ENCODE measurements around the gene MTHFR.
"Not testable (repeated sequence)": the region's sequence is repeated elsewhere in the genome, so short reads cannot be mapped to it uniquely, and the experiment has no call there.

MTHFR gene

DNA sequence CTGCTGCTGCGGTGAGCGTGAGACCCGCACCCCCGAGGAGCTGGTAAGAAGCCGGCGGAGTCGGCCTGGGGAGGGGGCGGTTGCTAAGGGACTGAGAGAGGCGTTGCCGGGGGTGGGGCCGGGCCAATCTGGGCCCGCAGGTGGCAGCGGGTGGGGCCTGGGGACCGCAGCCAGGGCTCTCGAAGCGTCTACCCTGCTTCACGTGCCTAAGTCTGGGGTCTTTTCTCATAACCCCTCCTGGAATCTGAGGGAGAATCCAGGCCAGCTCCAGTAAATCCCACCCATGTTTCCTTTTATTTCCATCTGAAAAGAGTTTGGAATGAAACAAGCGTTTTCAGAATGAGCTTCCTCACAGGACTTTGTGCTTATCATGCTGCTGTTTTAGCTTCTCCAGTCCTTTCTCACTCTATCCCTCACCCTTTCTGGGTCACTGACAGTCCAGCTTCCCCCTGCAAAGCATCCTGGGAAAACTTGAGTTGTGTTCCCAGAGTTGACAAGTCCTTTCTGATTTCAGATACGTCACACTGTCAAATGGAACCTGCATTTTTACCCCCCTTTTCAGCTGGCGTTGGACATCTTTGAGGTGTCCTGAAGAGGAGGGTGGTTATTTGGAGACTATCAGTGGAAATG lies 658 bp upstream of the MTHFR start:
- Mint-ChIP-seq H3K36me3 (ENCODE audit: low read depth) (peaks cover 21% of the 10 kb centered on the region), H3K27ac (peak overlapping the region; percentile 96), H3K9me3 (no peaks in the 10 kb centered on the region), H3K4me1 (ENCODE audit: low read depth) (peaks cover 67% of the 10 kb centered on the region), H3K4me3 (peak overlapping the region; percentile 97), H3K27me3 (no peaks in the 10 kb centered on the region)

- Mint-ChIP-seq H3K27me3 (no peaks in the 10 kb centered on the region), H3K36me3 (ENCODE audit: low read depth) (peaks cover 27% of the 10 kb centered on the region), H3K9me3 (no peaks in the 10 kb centered on the region), H3K4me3 (peak overlapping the region; percentile 97), H3K27ac (peak overlapping the region; percentile 47), H3K4me1 (ENCODE audit: low read depth) (peaks cover 67% of the 10 kb centered on the region)
These were observed 920 bp downstream of the MTHFR start for GRCh38 chr1:11804666-11805421.

GRCh38 chr1:11803924-11804665 lies 1.7 kb downstream of the MTHFR start:
- Mint-ChIP-seq H3K4me1 (ENCODE audit: low read depth) (peaks cover 64% of the 10 kb centered on the region), H3K27ac (peak overlapping the region; percentile 47), H3K4me3 (peak overlapping the region; percentile 97), H3K36me3 (ENCODE audit: low read depth) (peaks cover 23% of the 10 kb centered on the region)
- H3K27me3 Mint-ChIP-seq, H3K9me3 Mint-ChIP-seq: not testable (repeated sequence)

GRCh38 chr1:11802973-11803885 lies 2.5 kb downstream of the MTHFR start:
- H3K4me1 Mint-ChIP-seq (ENCODE audit: low read depth), result peaks cover 58% of the 10 kb centered on the region
- peak overlapping the region; percentile 58 for H3K27ac Mint-ChIP-seq
- H3K4me3 Mint-ChIP-seq, result peak overlapping the region; percentile 79
- H3K9me3 Mint-ChIP-seq, result no peaks in the 10 kb centered on the region
- H3K27me3 Mint-ChIP-seq, result no peaks in the 10 kb centered on the region
- H3K36me3 Mint-ChIP-seq (ENCODE audit: low read depth), result peaks cover 14% of the 10 kb centered on the region

GRCh38 chr1:11802616-11802972 lies 3.2 kb downstream of the MTHFR start:
- Mint-ChIP-seq H3K4me1 (ENCODE audit: low read depth) (peaks cover 52% of the 10 kb centered on the region), H3K4me3 (peak overlapping the region; percentile 79), H3K27ac (peak overlapping the region; percentile 58), H3K9me3 (no peaks in the 10 kb centered on the region), H3K36me3 (ENCODE audit: low read depth) (peaks cover 9% of the 10 kb centered on the region), H3K27me3 (no peaks in the 10 kb centered on the region)

DNA sequence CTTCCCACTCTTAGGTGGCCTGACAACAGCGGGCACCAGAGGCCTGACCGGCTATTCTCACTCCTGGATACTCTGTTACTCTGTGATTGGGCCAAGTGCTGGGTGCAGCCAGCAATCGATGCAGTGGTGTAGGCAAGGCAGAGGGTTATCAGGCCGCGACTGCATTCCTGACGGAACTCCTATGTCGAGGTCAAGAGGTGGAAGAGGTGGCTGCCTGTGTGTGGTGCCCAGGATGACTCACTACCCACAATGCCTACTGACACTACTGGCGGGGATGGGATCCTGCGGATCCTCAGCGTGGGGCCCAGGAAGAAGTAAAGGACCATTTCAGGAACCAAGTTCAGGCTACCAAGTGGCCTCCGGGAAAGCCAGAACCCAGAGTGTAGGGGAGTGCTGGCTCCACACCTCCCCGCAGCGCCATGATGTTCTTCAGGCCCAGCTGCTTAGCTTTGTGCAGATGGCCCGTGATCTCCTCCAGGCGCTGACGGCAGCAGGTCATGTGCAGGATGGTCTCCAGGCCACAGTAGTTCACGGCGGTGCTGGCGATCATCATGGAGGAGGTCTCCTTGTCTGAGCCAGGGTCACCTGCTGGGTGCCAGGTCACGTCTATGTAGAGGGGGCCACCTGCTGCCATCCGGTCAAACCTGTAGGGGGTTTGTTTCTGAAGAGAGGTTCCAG lies 4.9 kb downstream of the MTHFR start:
- Mint-ChIP-seq H3K27ac (no peak overlapping the region), H3K4me3 (no peak overlapping the region), H3K9me3 (no peaks in the 10 kb centered on the region), H3K4me1 (ENCODE audit: low read depth) (peaks cover 37% of the 10 kb centered on the region), H3K27me3 (no peaks in the 10 kb centered on the region), H3K36me3 (ENCODE audit: low read depth) (peaks cover 9% of the 10 kb centered on the region)

DNA sequence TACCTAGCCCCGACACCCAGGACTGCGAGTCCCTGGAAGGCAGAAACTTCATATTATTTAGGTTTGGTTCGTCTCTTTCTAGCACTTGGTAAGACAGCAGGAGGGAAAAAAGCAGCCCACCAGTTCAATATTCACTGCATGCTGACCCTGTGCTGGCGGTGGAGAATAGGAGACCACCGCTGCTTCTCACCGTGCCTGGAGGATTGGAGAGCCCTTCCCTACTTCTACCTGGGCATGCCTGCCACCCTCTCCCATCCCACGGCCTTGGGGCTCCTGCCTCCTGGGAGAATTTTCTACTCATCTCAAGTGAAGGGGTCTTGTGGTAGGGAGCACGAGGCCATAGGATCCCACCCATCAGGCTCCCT lies 5.4 kb downstream of the MTHFR start:
- Mint-ChIP-seq H3K27ac (no peak overlapping the region), H3K36me3 (ENCODE audit: low read depth) (peaks cover 14% of the 10 kb centered on the region), H3K9me3 (no peaks in the 10 kb centered on the region), H3K4me3 (no peak overlapping the region), H3K4me1 (ENCODE audit: low read depth) (peaks cover 36% of the 10 kb centered on the region), H3K27me3 (no peaks in the 10 kb centered on the region)

DNA sequence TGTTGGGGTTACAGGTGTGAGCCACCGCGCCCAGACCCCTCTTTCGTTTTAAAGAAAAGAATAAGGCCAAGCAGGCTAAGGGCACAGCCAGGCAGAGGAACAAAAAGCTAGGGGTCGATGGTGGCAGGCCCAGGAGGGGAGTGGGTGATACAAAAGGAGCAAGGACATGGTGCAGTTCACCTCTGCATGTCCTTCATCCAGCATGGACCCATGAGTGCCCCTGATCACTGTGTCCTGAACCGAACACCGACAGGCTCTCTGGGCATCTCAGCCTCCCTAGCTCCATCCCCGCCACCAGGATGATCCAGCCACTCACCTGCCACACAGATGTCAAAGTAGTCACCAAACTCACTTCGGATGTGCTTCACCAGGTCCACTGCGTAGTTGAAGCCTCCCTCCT lies 5.9 kb downstream of the MTHFR start:
- no peak overlapping the region for H3K27ac Mint-ChIP-seq
- no peaks in the 10 kb centered on the region for H3K9me3 Mint-ChIP-seq
- H3K27me3 Mint-ChIP-seq, result no peaks in the 10 kb centered on the region
- peaks cover 32% of the 10 kb centered on the region for H3K4me1 Mint-ChIP-seq (ENCODE audit: low read depth)
- H3K4me3 Mint-ChIP-seq, result no peak overlapping the region
- H3K36me3 Mint-ChIP-seq (ENCODE audit: low read depth), result peaks cover 16% of the 10 kb centered on the region

DNA sequence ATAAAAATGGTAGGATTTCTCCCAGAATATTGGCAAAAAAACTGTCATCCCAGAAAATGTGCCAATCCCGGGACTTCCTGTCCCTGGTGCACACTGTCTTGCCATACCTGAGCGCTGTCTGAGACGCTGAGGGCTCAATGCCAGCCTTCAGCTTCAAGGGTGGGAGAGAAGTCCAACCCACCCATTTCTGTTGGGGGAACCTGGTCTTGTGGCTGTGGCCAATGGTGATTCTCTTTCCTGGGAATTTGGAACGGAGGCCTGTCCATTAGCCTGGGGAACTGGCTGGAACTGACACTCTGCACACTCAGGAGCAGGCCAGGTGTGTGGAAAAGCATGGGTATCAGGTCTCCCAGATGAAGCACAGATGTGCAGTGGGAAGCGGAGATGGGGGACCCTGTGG lies 6.7 kb downstream of the MTHFR start:
- Mint-ChIP-seq H3K27ac (no peak overlapping the region), H3K9me3 (no peaks in the 10 kb centered on the region), H3K4me1 (ENCODE audit: low read depth) (peaks cover 24% of the 10 kb centered on the region), H3K4me3 (no peak overlapping the region), H3K27me3 (no peaks in the 10 kb centered on the region), H3K36me3 (ENCODE audit: low read depth) (peaks cover 16% of the 10 kb centered on the region)

- H3K27me3 Mint-ChIP-seq, result no peaks in the 10 kb centered on the region
- H3K4me1 Mint-ChIP-seq (ENCODE audit: low read depth), result peaks cover 9% of the 10 kb centered on the region
- H3K27ac Mint-ChIP-seq, result no peak overlapping the region
- no peak overlapping the region for H3K4me3 Mint-ChIP-seq
- no peaks in the 10 kb centered on the region for H3K9me3 Mint-ChIP-seq
- peaks cover 16% of the 10 kb centered on the region for H3K36me3 Mint-ChIP-seq (ENCODE audit: low read depth)
These were observed 8.1 kb downstream of the MTHFR start for GRCh38 chr1:11797525-11798216.

GRCh38 chr1:11796036-11796828 lies 9.5 kb downstream of the MTHFR start:
- Mint-ChIP-seq H3K4me1 (ENCODE audit: low read depth) (no peaks in the 10 kb centered on the region), H3K27me3 (no peaks in the 10 kb centered on the region), H3K36me3 (ENCODE audit: low read depth) (peaks cover 21% of the 10 kb centered on the region), H3K4me3 (no peak overlapping the region), H3K27ac (no peak overlapping the region), H3K9me3 (no peaks in the 10 kb centered on the region)

- peaks cover 13% of the 10 kb centered on the region for H3K36me3 Mint-ChIP-seq (ENCODE audit: low read depth)
- H3K27me3 Mint-ChIP-seq, result no peaks in the 10 kb centered on the region
- H3K4me1 Mint-ChIP-seq (ENCODE audit: low read depth), result no peaks in the 10 kb centered on the region
- no peak overlapping the region for H3K27ac Mint-ChIP-seq
- H3K9me3 Mint-ChIP-seq, result no peaks in the 10 kb centered on the region
- H3K4me3 Mint-ChIP-seq, result no peak overlapping the region
These were observed 10.4 kb downstream of the MTHFR start for GRCh38 chr1:11795238-11795890.

Data from stimulated activated naive CD8-positive, alpha-beta T cell treated with anti-CD3 and anti-CD28 coated beads, Interleukin-15, Interleukin-2, amounts not matched to agents 100 ng/mL and 50 ng/mL, for 24 hours (primary cell).